Pancreas (tissue), 10 donors: ENCODE results near the gene FAM20C. TPM values are rescaled to one million over a fixed set of nuclear protein-coding genes. Genes with fewer than 3 reads are reported as not detected.
"Not testable (repeated sequence)": the region's sequence is repeated elsewhere in the genome, so short reads cannot be mapped to it uniquely, and the experiment has no call there.

Source experiments
- ATAC-seq, 4 donors: fragments of 200-7000 bp; cut with Tn5 transposase; one replicate each; pipeline versions ENCODE4 v1.8.0 to v1.9.1; 2020; ENCODE audit warnings: mild to moderate bottlenecking in 4 of 4, moderate library complexity in 4 of 4
- DNase-seq, 6 donors: peaks; one replicate each; pipeline ENCODE4 v3.0.0-alpha.2; 2020
- FAIRE-seq: peaks from 2 replicates; lab custom pipeline; 2012; peaks lifted over from hg19 to GRCh38; lab: Jason Lieb, UNC
- H3K27ac ChIP-seq, 4 donors: fragments of 200-600 bp; sonication (generic); 1 replicate in 3 of 4; 2 replicates in 1 of 4; pipeline versions ENCODE4 v1.5.0 to v1.8.0; 2020
- H3K27me3 ChIP-seq, 4 donors: fragments of 200-600 bp; one replicate each; pipeline ENCODE4 v1.8.0; 2021
- H3K36me3 ChIP-seq, 3 donors: fragments of 200-600 bp; sonication (generic) in 1 of 3; one replicate each; pipeline versions ENCODE4 v1.5.0 to v1.8.0; 2020 to 2021
- H3K4me1 ChIP-seq, 3 donors: fragments of 200-600 bp; one replicate each; pipeline ENCODE4 v1.8.0; 2021
- H3K4me3 ChIP-seq, 4 donors: fragments of 200-600 bp; sonication (generic) in 2 of 4; one replicate each; pipeline versions ENCODE4 v1.5.0 to v1.8.0; 2020 to 2021
- H3K9me3 ChIP-seq, 4 donors: fragments of 200-600 bp; one replicate each; pipeline ENCODE4 v1.8.0; 2021
- CTCF ChIP-seq, 4 donors: fragments of 200-600 bp; sonication (generic) in 3 of 4; IDR thresholded peaks; one replicate each; pipeline versions ENCODE4 v1.5.0 to v1.8.0; 2021; ENCODE audit warnings: antibody characterized with exemption in 4 of 4
- WGBS, 2 donors: extraction: QIAGEN DNeasy Blood & Tissue Kit; methylation state at CpG; one replicate each; pipeline ENCODE4 v1.1.7; 2013; 5-methylcytosine and 5-hydroxymethylcytosine counted together
- intact Hi-C, 3 donors: fragments of 100-400 bp; cut with DNase I; formaldehyde crosslinking; loops; one replicate each; pipeline versions ENCODE4 v1.11.1 to v1.14.2; 2022
- polyA plus RNA-seq, 2 donors: library from polyadenylated mRNA; stranded (reverse); fragments of 200-250 nt; gene quantifications; one replicate each; pipeline ENCODE4 v1.2.3, GENCODE V29; 2013
- total RNA-seq, 6 donors: library from RNA; stranded (reverse); fragmentation: NEBNext Ultra II Directional in 4 of 6; extraction: Animal tissue kit (Norgen Biotek cat#: 25700) in 4 of 6; gene quantifications; one replicate each; pipeline versions ENCODE4 v1.2.1 to v1.2.4, GENCODE V29; 2021 to 2023
- donor health status: healthy with polysubstance abuse.
- donor health status: DM: no; HTN: no; CAD: no; lungs with moderate emphysema.
- donor health status: DM: no; HTN: no; CAD: no.
- donor health status: control.
- donor health status: control.
- donor health status: Bipolar disorder and iron deficiency.
- donor health status: DM: yes; HTN: yes; CAD: no.
- donor health status: DM: no; HTN: no; CAD: no.
- donor health status: DM: no; HTN: no; CAD: no.
- donor health status: DM: yes; HTN: yes; CAD: no.

The FAM20C gene
- total and polyA plus RNA-seq, 8 donors: 8.9 to 43.1 (median 13.4) TPM

- peak in 1 of 6 donors; percentile 7 for DNase-seq
- H3K36me3 ChIP-seq: no peaks in the 10 kb centered on the region
- 74 to 93% methylated on average over 28 of the region's 28 CpGs for WGBS, 2 donors
- no peak for ATAC-seq
- H3K9me3 ChIP-seq: no peaks in the 10 kb centered on the region
- H3K27me3 ChIP-seq: no peaks in the 10 kb centered on the region
- no peak overlapping the region for H3K4me3 ChIP-seq
- FAIRE-seq: no peak
- TF ChIP-seq CTCF (IDR thresholded peaks at IDR 0.05): no peak
- intact Hi-C loops: no loop called here
- H3K4me1 ChIP-seq: no peaks in the 10 kb centered on the region
- no peak overlapping the region for H3K27ac ChIP-seq
Observed at GRCh38 chr7:178444-178843, 13.9 kb upstream of the FAM20C start.

DNA sequence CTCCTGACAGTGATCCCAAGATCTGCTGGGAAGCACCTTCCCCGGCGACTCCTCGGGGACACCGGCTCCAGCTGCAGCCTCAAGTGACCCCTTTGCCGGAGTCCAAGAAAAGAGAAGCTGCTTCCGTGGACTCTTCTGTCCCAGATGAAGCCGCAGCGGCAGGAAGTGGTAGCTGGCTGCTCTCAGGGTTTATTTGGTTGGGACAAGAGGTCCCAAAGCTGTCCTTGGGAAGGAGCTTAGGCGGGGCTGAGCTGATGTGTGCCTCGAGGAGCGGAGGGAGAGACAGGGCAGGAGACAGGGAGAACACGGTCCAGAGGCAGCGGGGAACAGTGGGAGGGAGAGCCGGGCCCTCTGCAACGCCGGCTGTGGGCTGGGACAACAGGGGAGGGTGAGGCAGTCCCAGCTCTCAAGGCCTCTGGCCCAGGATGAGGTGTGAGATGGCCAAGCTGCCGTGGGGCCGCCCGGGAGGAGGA is 13.1 kb upstream of the FAM20C start:
- intact Hi-C loops: no loop called here
- 73 to 80% methylated on average over 19 of the region's 19 CpGs for WGBS, 2 donors
- Histone ChIP-seq H3K4me3 (no peak overlapping the region), H3K9me3 (no peaks in the 10 kb centered on the region), H3K27ac (no peak overlapping the region), H3K27me3 (no peaks in the 10 kb centered on the region), H3K4me1 (no peaks in the 10 kb centered on the region), H3K36me3 (no peaks in the 10 kb centered on the region)
- FAIRE-seq (no peak), DNase-seq (peak in 1 of 6 donors; percentile 17), ATAC-seq (peak in 2 of 4 donors; percentile 18 to 20)
- no peak for TF ChIP-seq CTCF (IDR thresholded peaks at IDR 0.05)

DNA sequence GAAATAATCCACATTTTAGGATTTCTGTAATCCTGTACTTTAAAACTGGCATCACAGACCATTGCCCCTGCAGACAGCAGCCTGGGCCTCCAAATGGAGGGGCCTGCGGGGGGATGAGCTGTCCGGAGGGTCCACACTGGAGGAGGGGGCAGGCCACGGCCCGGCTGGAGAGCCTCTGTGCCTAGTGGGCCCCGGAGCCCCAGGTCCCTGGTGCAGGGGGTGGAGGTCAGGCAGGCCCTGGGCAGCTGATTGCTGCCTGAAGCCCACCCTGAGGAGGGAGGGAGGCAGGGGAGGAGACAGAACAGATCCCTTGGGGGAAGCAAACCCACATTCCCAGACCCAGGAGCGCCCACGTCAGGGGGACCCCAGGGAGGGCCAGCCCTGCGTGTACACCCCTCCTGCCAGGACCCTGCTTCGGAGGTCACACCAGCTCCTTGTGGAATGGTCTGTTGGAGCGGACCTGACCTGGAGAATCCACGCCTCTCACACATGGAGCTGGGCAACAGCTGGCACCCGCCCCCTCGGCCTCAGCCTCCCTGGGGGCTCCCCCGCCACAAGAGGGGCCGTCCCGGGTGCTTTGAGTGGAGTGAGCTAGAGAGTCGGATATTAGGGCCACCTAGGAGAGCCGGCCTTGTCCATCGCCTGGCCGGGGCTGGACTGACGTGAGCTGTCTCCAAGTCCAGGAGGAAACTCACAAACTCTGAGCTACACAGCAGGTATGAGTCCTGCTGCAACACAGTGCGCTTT is 12.2 kb upstream of the FAM20C start:
- WGBS, 2 donors: 78 to 90% methylated on average over 21 to 22 of the region's 22 CpGs
- no peaks in the 10 kb centered on the region for H3K27me3 ChIP-seq
- no peaks in the 10 kb centered on the region for H3K36me3 ChIP-seq
- FAIRE-seq (no peak), ATAC-seq (no peak), DNase-seq (peak in 1 of 6 donors; percentile 9)
- H3K9me3 ChIP-seq: no peaks in the 10 kb centered on the region
- TF ChIP-seq CTCF (IDR thresholded peaks at IDR 0.05): no peak
- no peak overlapping the region for H3K4me3 ChIP-seq
- no peaks in the 10 kb centered on the region for H3K4me1 ChIP-seq
- intact Hi-C loops: no loop called here
- H3K27ac ChIP-seq: no peak overlapping the region

DNA sequence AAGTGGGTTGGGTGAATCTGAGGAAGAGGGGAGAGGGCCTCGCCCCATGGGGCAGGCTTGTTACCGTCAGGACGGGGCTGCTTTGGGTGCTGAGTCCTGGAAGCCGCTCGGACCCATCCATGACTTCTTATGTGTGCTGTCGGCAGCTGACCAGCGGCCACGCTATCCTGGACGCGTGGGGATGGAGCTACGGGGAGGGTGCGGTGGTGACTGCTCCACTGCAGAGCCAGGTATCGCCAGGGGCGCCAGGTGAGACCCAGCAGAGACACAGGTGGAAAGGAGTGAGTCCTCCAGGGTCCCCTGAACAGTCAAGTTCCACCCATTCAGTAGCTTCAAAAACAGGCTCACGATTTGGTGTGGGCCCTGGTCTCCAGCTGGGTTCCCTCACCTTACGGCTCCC is 10.6 kb upstream of the FAM20C start:
- TF ChIP-seq CTCF (IDR thresholded peaks at IDR 0.05): no peak
- ATAC-seq: no peak
- no peaks in the 10 kb centered on the region for H3K36me3 ChIP-seq

GRCh38 chr7:182502-182901 is 9.9 kb upstream of the FAM20C start:
- H3K4me3 ChIP-seq, ATAC-seq, H3K4me1 ChIP-seq, intact Hi-C loops, H3K27ac ChIP-seq, H3K27me3 ChIP-seq, DNase-seq, H3K36me3 ChIP-seq, H3K9me3 ChIP-seq, FAIRE-seq: not testable (repeated sequence)
- 82 to 92% methylated on average over 2 to 3 of the region's 11 CpGs for WGBS, 2 donors

More for the DNA sequence above, 10.6 kb upstream of the FAM20C start:
- no peak overlapping the region for H3K4me3 ChIP-seq
- H3K9me3 ChIP-seq: no peaks in the 10 kb centered on the region
- 87 to 92% methylated on average over 16 of the region's 16 CpGs for WGBS, 2 donors
- DNase-seq (peak in 1 of 6 donors; percentile 7), FAIRE-seq (no peak)
- H3K27ac ChIP-seq: no peak overlapping the region
- intact Hi-C loops: no loop called here
- no peaks in the 10 kb centered on the region for H3K4me1 ChIP-seq
- no peaks in the 10 kb centered on the region for H3K27me3 ChIP-seq
